Activated naive CD8-positive, alpha-beta T cell treated with anti-CD3 and anti-CD28 coated beads, Interleukin-2, amount 10 ng/mL, durations not matched to agents 7 days and 5 days (primary cell): ENCODE data around the gene TRPV6. TPM values are rescaled to one million over a fixed set of nuclear protein-coding genes. Genes with fewer than 3 reads are reported as not detected.

ENCODE experiments used
- ATAC-seq: fragments of 150-1000 bp; cut with Tn5 transposase; one replicate; pipeline ENCODE4 v1.10.0; 2021; ENCODE audit warnings: low read depth, moderate library complexity
- POLR2A ChIA-PET: fragments of 350-600 bp; sonication (Branson Sonifier 250); formaldehyde crosslinking; loops from one replicate; lab custom pipeline; 2021; ENCODE audit warnings: antibody characterized with exemption; lab: Charles Lee
- DNase-seq: peaks from one replicate; pipeline ENCODE4 v3.0.0; 2021
- H3K27ac Mint-ChIP-seq: one replicate; pipeline ENCODE4 v1.8.0; 2022; ENCODE audit warnings: mild to moderate bottlenecking, mixed read lengths
- H3K27me3 Mint-ChIP-seq: one replicate; pipeline ENCODE4 v1.8.0; 2022; ENCODE audit warnings: mild to moderate bottlenecking, moderate library complexity, mixed read lengths
- H3K36me3 Mint-ChIP-seq: one replicate; pipeline ENCODE4 v1.8.0; 2021; ENCODE audit warnings: mild to moderate bottlenecking, mixed read lengths
- H3K4me1 Mint-ChIP-seq: one replicate; pipeline ENCODE4 v1.8.0; 2021; ENCODE audit warnings: mixed read lengths
- H3K4me3 Mint-ChIP-seq: one replicate; pipeline ENCODE4 v1.8.0; 2022; ENCODE audit warnings: mild to moderate bottlenecking, moderate library complexity, mixed read lengths
- H3K9me3 Mint-ChIP-seq: one replicate; pipeline ENCODE4 v1.8.0; 2021; ENCODE audit warnings: mixed read lengths
- total RNA-seq, 2 experiments: library from RNA; stranded (reverse); gene quantifications; one replicate each; pipeline ENCODE4 v1.2.3, GENCODE V29; 2021

Gene TRPV6
- not detected for total RNA-seq

- DNase-seq (no peak), ATAC-seq (no peak)
- Mint-ChIP-seq H3K27ac (no peak within 1 kb of the TSS), H3K27me3 (no peaks in the 10 kb centered on the region), H3K4me1 (peaks cover 5% of the 10 kb centered on the region), H3K36me3 (no peaks in the 10 kb centered on the region), H3K4me3 (no peak within 1 kb of the TSS), H3K9me3 (no peaks in the 10 kb centered on the region)
- POLR2A ChIA-PET, result no interaction called here
These were observed at the start of gene TRPV6 for GRCh38 chr7:142885311-142886230. TRPV6 (minus strand) TSS chr7:142885745.

- ATAC-seq (no peak), DNase-seq (no peak)
- no peaks in the 10 kb centered on the region for H3K36me3 Mint-ChIP-seq
- no peak overlapping the region for H3K4me3 Mint-ChIP-seq
- H3K27ac Mint-ChIP-seq, result no peak overlapping the region
- H3K27me3 Mint-ChIP-seq, result peaks cover 2% of the 10 kb centered on the region
- H3K9me3 Mint-ChIP-seq, result no peaks in the 10 kb centered on the region
- peaks cover 8% of the 10 kb centered on the region for H3K4me1 Mint-ChIP-seq
- POLR2A ChIA-PET, result no interaction called here
These were observed 48.5 kb upstream of the TRPV6 start for GRCh38 chr7:142934056-142934455.

DNA sequence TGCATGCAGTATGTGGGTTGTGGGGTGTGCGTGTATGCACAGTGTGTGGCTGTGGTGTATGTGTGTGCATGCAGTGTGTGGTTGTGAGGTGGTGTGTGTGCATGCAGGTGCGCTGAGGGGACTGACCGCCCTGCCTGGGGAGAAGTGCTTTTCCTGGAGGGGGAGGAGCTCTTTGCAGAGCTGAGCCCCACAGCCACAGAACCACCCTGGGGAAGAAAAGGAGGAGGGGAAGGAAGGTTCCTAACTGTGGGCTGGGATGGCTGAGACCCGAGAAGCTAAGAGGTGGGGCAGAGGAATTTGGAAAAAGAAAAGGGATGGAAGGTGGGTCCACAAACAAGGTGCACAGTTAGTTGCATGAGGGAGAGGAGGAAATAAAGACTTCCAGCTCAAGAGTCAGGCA lies 48.1 kb upstream of the TRPV6 start, which contains the start of gene TRPV5:
Gene TRPV5 (minus strand): TSS at position 123 of the 400 bp plus-strand sequence. CDS start 287 bp downstream, outside the sequence.
- H3K4me3 Mint-ChIP-seq, result no peak within 1 kb of the TSS
- H3K4me1 Mint-ChIP-seq, result peaks cover 8% of the 10 kb centered on the region
- POLR2A ChIA-PET, result no interaction called here
- H3K27ac Mint-ChIP-seq, result no peak within 1 kb of the TSS
- H3K27me3 Mint-ChIP-seq, result peaks cover 2% of the 10 kb centered on the region
- no peaks in the 10 kb centered on the region for H3K36me3 Mint-ChIP-seq
- ATAC-seq (no peak), DNase-seq (no peak)
- no peaks in the 10 kb centered on the region for H3K9me3 Mint-ChIP-seq

- no peaks in the 10 kb centered on the region for H3K9me3 Mint-ChIP-seq
- H3K4me1 Mint-ChIP-seq, result peaks cover 8% of the 10 kb centered on the region
- peaks cover 2% of the 10 kb centered on the region for H3K27me3 Mint-ChIP-seq
- no peak for DNase-seq
- H3K36me3 Mint-ChIP-seq, result no peaks in the 10 kb centered on the region
- H3K27ac Mint-ChIP-seq, result no peak overlapping the region
- H3K4me3 Mint-ChIP-seq, result no peak overlapping the region
- POLR2A ChIA-PET, result no interaction called here
- no peak for ATAC-seq
These were observed 47.5 kb upstream of the TRPV6 start for GRCh38 chr7:142933092-142933475.

GRCh38 chr7:142932386-142933091 lies 47.0 kb upstream of the TRPV6 start:
- DNase-seq (no peak), ATAC-seq (no peak)
- POLR2A ChIA-PET, result no interaction called here
- no peak overlapping the region for H3K4me3 Mint-ChIP-seq
- peaks cover 2% of the 10 kb centered on the region for H3K27me3 Mint-ChIP-seq
- no peaks in the 10 kb centered on the region for H3K9me3 Mint-ChIP-seq
- H3K4me1 Mint-ChIP-seq, result peaks cover 8% of the 10 kb centered on the region
- H3K36me3 Mint-ChIP-seq, result no peaks in the 10 kb centered on the region
- H3K27ac Mint-ChIP-seq, result no peak overlapping the region

- ATAC-seq (no peak), DNase-seq (no peak)
- POLR2A ChIA-PET, result no interaction called here
- Mint-ChIP-seq H3K36me3 (no peaks in the 10 kb centered on the region), H3K27ac (no peak overlapping the region), H3K4me3 (no peak overlapping the region), H3K27me3 (no peaks in the 10 kb centered on the region), H3K9me3 (no peaks in the 10 kb centered on the region), H3K4me1 (peaks cover 8% of the 10 kb centered on the region)
These were observed 44.7 kb upstream of the TRPV6 start for GRCh38 chr7:142930126-142930730.

- no peaks in the 10 kb centered on the region for H3K27me3 Mint-ChIP-seq
- peaks cover 2% of the 10 kb centered on the region for H3K4me1 Mint-ChIP-seq
- H3K36me3 Mint-ChIP-seq, result no peaks in the 10 kb centered on the region
- H3K4me3 Mint-ChIP-seq, result no peak overlapping the region
- DNase-seq (no peak), ATAC-seq (no peak)
- POLR2A ChIA-PET, result no interaction called here
- no peak overlapping the region for H3K27ac Mint-ChIP-seq
- no peaks in the 10 kb centered on the region for H3K9me3 Mint-ChIP-seq
These were observed 42.4 kb upstream of the TRPV6 start for GRCh38 chr7:142927949-142928348.

GRCh38 chr7:142927085-142927745 lies 41.7 kb upstream of the TRPV6 start:
- Mint-ChIP-seq H3K27ac (no peak overlapping the region), H3K9me3 (no peaks in the 10 kb centered on the region), H3K27me3 (no peaks in the 10 kb centered on the region), H3K4me1 (no peaks in the 10 kb centered on the region), H3K36me3 (no peaks in the 10 kb centered on the region), H3K4me3 (no peak overlapping the region)
- ATAC-seq (no peak), DNase-seq (no peak)
- POLR2A ChIA-PET, result no interaction called here

DNA sequence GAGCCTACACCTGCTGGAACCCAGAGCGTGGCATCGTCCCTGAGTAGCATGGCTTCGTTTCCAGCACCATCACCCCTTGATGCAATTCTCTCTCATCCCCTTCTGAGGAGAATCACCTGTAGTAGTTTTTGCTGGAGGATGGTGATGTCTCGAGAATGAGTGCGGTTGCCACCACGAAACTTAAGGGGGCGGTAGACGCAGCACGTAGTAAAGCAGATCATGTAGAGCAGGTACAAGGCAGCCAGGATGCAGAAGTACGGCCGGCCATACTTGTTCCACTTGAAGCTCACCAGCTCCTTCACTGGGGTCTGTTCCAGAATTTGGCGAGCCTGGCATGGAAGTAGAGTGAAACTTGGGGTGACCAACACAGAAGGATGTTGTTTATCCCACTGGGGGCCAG lies 39.9 kb upstream of the TRPV6 start:
- no peaks in the 10 kb centered on the region for H3K9me3 Mint-ChIP-seq
- H3K27ac Mint-ChIP-seq, result no peak overlapping the region
- ATAC-seq, result no peak
- POLR2A ChIA-PET, result interaction anchor here (0.7 kb wide), 1 partner anchor 39 kb away, joined by 3 read pairs; no protein-coding TSS in a partner anchor
- no peak for DNase-seq
- H3K36me3 Mint-ChIP-seq, result no peaks in the 10 kb centered on the region
- H3K4me1 Mint-ChIP-seq, result no peaks in the 10 kb centered on the region
- H3K27me3 Mint-ChIP-seq, result peaks cover 9% of the 10 kb centered on the region
- no peak overlapping the region for H3K4me3 Mint-ChIP-seq

DNA sequence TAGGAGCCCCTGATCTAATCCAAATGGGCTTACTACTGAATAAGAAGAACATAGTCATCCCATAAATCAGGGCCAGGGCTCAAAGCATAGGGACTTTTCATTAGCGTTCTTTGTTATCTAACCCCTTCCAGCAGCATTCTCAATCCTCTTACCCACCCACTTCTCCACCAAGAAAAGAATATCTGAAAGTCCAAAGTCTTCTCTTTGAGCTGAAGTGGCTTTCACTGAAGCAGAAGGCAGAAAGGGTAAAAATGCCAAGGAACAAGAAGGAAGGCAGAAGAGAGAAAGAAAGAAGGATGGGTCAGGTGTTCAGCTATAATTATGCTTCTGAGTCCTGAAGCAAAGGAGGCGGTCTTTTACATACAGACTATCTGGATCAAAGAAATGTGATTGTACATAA lies 37.8 kb upstream of the TRPV6 start:
- H3K9me3 Mint-ChIP-seq, result no peaks in the 10 kb centered on the region
- no peaks in the 10 kb centered on the region for H3K36me3 Mint-ChIP-seq
- ATAC-seq (no peak), DNase-seq (no peak)
- POLR2A ChIA-PET, result no interaction called here
- H3K27ac Mint-ChIP-seq, result no peak overlapping the region
- no peaks in the 10 kb centered on the region for H3K4me1 Mint-ChIP-seq
- H3K27me3 Mint-ChIP-seq, result peaks cover 12% of the 10 kb centered on the region
- H3K4me3 Mint-ChIP-seq, result no peak overlapping the region

GRCh38 chr7:142919656-142920055 lies 34.1 kb upstream of the TRPV6 start:
- Mint-ChIP-seq H3K27ac (no peak overlapping the region), H3K4me1 (no peaks in the 10 kb centered on the region), H3K27me3 (peaks cover 15% of the 10 kb centered on the region), H3K4me3 (no peak overlapping the region), H3K36me3 (no peaks in the 10 kb centered on the region), H3K9me3 (no peaks in the 10 kb centered on the region)
- no peak for ATAC-seq
- DNase-seq, result no peak
- POLR2A ChIA-PET, result no interaction called here

- Mint-ChIP-seq H3K4me1 (no peaks in the 10 kb centered on the region), H3K4me3 (no peak overlapping the region), H3K36me3 (no peaks in the 10 kb centered on the region), H3K9me3 (no peaks in the 10 kb centered on the region), H3K27ac (no peak overlapping the region), H3K27me3 (peaks cover 19% of the 10 kb centered on the region)
- ATAC-seq, result no peak
- no peak for DNase-seq
- POLR2A ChIA-PET, result no interaction called here
These were observed 33.4 kb upstream of the TRPV6 start for GRCh38 chr7:142918901-142919300.

GRCh38 chr7:142917447-142917846 lies 31.9 kb upstream of the TRPV6 start:
- no peak for ATAC-seq
- no peak for DNase-seq
- peaks cover 19% of the 10 kb centered on the region for H3K27me3 Mint-ChIP-seq
- no peaks in the 10 kb centered on the region for H3K9me3 Mint-ChIP-seq
- H3K4me1 Mint-ChIP-seq, result no peaks in the 10 kb centered on the region
- no peak overlapping the region for H3K27ac Mint-ChIP-seq
- POLR2A ChIA-PET, result no interaction called here
- H3K36me3 Mint-ChIP-seq, result no peaks in the 10 kb centered on the region
- H3K4me3 Mint-ChIP-seq, result no peak overlapping the region
